Measurements from ENCODE around the gene SRMS. TPM values are rescaled to one million over a fixed set of nuclear protein-coding genes. Genes with fewer than 3 reads are reported as not detected.

SRMS gene
- not detected in 2 replicates for total RNA-seq
- not detected in 2 replicates for polyA plus RNA-seq
- polyA plus RNA-seq (2012), result not detected in 2 replicates
- polyA minus RNA-seq (ENCODE audit: low replicate concordance), result not detected in 2 replicates

- Histone ChIP-seq H3K9me3 (ENCODE audit: control insufficient read depth, insufficient read depth, low read depth, low read length) (no peaks in the 10 kb centered on the region), H3K9ac (ENCODE audit: insufficient read depth, low read length) (no peak within 1 kb of the TSS), H3K27ac (ENCODE audit: insufficient read depth, low read length) (no peak within 1 kb of the TSS), H3K79me2 (ENCODE audit: control insufficient read depth, insufficient read depth, low read length) (no peaks in the 10 kb centered on the region), H3K4me3 (replicated peaks in 1 of 4; ENCODE audit: control extremely low read depth in 1 of 4, insufficient read depth in 1 of 4, low read depth in 3 of 4, low read length in 4 of 4) (no peak within 1 kb of the TSS), H3K27me3 (ENCODE audit: control insufficient read depth, insufficient read depth, low read length) (peaks cover 11% of the 10 kb centered on the region), H2AFZ (ENCODE audit: low read length) (no peak within 1 kb of the TSS), H3K4me1 (ENCODE audit: control insufficient read depth, extremely low read depth, insufficient read depth, low read length) (no peaks in the 10 kb centered on the region), H3K36me3 (ENCODE audit: control insufficient read depth, insufficient read depth, low read length) (no peaks in the 10 kb centered on the region), H3K4me2 (ENCODE audit: extremely low read depth, insufficient read depth, low read length) (no peak within 1 kb of the TSS), H4K20me1 (ENCODE audit: control insufficient read depth, extremely low read depth, insufficient read depth, low read length) (no peaks in the 10 kb centered on the region)
- no peak for TF ChIP-seq EZH2 (IDR thresholded peaks at IDR 0.05; ENCODE audit: low read length, missing control alignments)
- no peak for TF ChIP-seq CTCF (conservative IDR thresholded peaks at IDR 0.05 in 1 of 2, IDR thresholded peaks at IDR 0.05 in 1 of 2; ENCODE audit: low read depth in 1 of 2, low read length in 2 of 2)
- no peak for DNase-seq (ENCODE audit: low read depth in 2 of 2)
Measured at GRCh38 chr20:63547725-63548480, at the start of gene SRMS. Gene SRMS, minus strand, starts transcription at chr20:63547749. Its CDS starts 286 bp downstream, at chr20:63547463.

GRCh38 chr20:63596423-63596822 is 48.9 kb upstream of the SRMS start:
- Histone ChIP-seq H3K27me3 (ENCODE audit: control insufficient read depth, insufficient read depth, low read length) (no peaks in the 10 kb centered on the region), H3K4me3 (replicated peaks in 1 of 4; ENCODE audit: control extremely low read depth in 1 of 4, insufficient read depth in 1 of 4, low read depth in 3 of 4, low read length in 4 of 4) (no peak overlapping the region), H3K4me2 (ENCODE audit: extremely low read depth, insufficient read depth, low read length) (no peak overlapping the region), H3K4me1 (ENCODE audit: control insufficient read depth, extremely low read depth, insufficient read depth, low read length) (peaks cover 8% of the 10 kb centered on the region), H3K79me2 (ENCODE audit: control insufficient read depth, insufficient read depth, low read length) (no peaks in the 10 kb centered on the region), H3K36me3 (ENCODE audit: control insufficient read depth, insufficient read depth, low read length) (peaks cover 16% of the 10 kb centered on the region), H3K9me3 (ENCODE audit: control insufficient read depth, insufficient read depth, low read depth, low read length) (no peaks in the 10 kb centered on the region), H3K27ac (ENCODE audit: insufficient read depth, low read length) (no peak overlapping the region), H3K9ac (ENCODE audit: insufficient read depth, low read length) (no peak overlapping the region), H2AFZ (ENCODE audit: low read length) (no peak overlapping the region), H4K20me1 (ENCODE audit: control insufficient read depth, extremely low read depth, insufficient read depth, low read length) (no peaks in the 10 kb centered on the region)
- no peak for DNase-seq (ENCODE audit: low read depth in 2 of 2)
- TF ChIP-seq EZH2 (IDR thresholded peaks at IDR 0.05; ENCODE audit: low read length, missing control alignments), result no peak
- TF ChIP-seq CTCF (conservative IDR thresholded peaks at IDR 0.05 in 1 of 2, IDR thresholded peaks at IDR 0.05 in 1 of 2; ENCODE audit: low read depth in 1 of 2, low read length in 2 of 2), result no peak

- Histone ChIP-seq H3K4me2 (ENCODE audit: extremely low read depth, insufficient read depth, low read length) (no peak overlapping the region), H3K4me1 (ENCODE audit: control insufficient read depth, extremely low read depth, insufficient read depth, low read length) (peaks cover 8% of the 10 kb centered on the region), H3K27ac (ENCODE audit: insufficient read depth, low read length) (no peak overlapping the region), H3K9ac (ENCODE audit: insufficient read depth, low read length) (no peak overlapping the region), H4K20me1 (ENCODE audit: control insufficient read depth, extremely low read depth, insufficient read depth, low read length) (no peaks in the 10 kb centered on the region), H3K27me3 (ENCODE audit: control insufficient read depth, insufficient read depth, low read length) (no peaks in the 10 kb centered on the region), H2AFZ (ENCODE audit: low read length) (no peak overlapping the region), H3K9me3 (ENCODE audit: control insufficient read depth, insufficient read depth, low read depth, low read length) (no peaks in the 10 kb centered on the region), H3K36me3 (ENCODE audit: control insufficient read depth, insufficient read depth, low read length) (peaks cover 21% of the 10 kb centered on the region), H3K79me2 (ENCODE audit: control insufficient read depth, insufficient read depth, low read length) (no peaks in the 10 kb centered on the region), H3K4me3 (replicated peaks in 1 of 4; ENCODE audit: control extremely low read depth in 1 of 4, insufficient read depth in 1 of 4, low read depth in 3 of 4, low read length in 4 of 4) (no peak overlapping the region)
- no peak for TF ChIP-seq EZH2 (IDR thresholded peaks at IDR 0.05; ENCODE audit: low read length, missing control alignments)
- TF ChIP-seq CTCF (conservative IDR thresholded peaks at IDR 0.05 in 1 of 2, IDR thresholded peaks at IDR 0.05 in 1 of 2; ENCODE audit: low read depth in 1 of 2, low read length in 2 of 2), result no peak
- no peak for DNase-seq (ENCODE audit: low read depth in 2 of 2)
Measured at GRCh38 chr20:63595416-63596127, 48.0 kb upstream of the SRMS start.
